Femur (tissue), 1 donor: Measurements from ENCODE around the gene NECAB2.

Experiments
- DNase-seq: peaks from one replicate; pipeline ENCODE4 v3.0.0-alpha.2; 2017

NECAB2 gene

DNA sequence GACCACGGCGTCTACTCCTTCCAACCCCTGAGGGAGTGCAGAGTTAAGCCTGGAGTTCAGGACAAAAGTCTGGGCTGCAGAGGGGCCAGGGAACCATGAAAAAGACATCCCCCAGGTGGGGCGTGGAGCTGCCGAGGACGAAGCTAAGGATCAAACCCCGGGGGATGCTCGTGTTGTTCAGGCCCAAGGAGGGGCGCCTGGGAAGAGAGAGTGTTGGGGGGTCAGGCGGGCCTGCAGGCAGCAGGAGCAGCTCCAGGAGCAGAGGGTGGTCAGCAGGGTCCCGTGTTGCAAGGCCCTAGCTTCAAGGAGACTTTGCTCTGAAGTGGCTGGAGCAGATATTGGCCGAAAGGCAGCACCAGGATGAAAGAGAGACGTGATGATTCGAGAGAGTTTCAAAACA lies 26.7 kb downstream of the NECAB2 start:
- DNase-seq = no peak

DNA sequence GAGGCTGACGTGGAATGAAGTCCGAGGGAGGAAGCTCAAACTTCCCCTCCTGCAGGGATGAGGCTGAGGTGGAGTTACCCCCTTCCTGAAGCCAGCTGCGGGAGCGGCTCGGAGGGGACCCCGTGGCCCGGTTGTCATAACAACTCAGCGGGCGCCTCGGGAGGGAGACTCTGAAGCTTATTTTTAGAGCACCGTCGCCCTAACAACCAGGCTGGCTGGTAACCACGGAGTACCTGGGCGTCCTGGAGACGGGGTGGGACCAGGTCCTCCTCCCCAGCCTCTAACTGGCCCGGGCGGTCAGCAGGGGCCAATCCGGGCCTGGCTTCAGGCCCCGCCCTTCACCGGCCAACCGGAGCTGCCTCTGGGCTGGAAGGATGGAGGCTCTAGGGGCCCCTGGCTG lies 27.7 kb downstream of the NECAB2 start:
- peak; percentile 51 for DNase-seq

DNA sequence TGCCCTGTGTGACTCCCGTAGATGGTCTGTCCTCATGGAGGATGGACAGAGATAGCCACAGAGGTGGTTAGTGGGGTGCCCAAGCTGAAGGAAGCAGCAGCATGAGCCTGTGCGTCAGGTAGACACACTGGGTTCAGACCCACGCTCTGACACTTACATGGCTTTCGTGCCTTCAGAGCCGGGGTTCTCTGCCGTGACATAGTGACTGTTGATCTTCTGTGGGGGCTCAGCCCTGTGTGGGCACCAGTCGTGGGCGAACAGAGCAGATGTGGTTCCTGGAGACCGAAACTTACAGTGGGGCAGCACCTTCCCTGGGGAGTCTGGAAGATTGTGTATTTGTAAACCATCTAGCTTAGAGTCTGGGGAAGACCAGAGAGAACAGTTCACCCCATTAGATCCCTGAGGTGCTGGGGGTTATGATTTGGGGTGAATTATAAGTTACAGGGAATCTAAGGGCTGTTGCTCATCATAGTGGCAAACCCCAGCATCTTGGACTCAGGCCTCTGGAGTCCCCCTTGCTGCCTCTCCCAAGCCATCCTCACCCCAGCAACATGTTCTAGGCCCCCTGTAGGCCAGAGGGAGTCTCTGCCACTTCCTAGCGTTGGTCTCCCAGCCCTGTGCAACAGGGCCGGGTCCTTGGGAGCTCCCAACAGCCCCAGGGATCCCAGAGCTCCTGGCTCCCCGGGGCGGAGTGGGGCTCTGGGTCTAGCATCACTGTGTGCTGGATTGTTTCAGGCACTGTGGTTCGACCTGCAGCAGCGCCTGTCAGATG lies 28.6 kb downstream of the NECAB2 start:
- no peak for DNase-seq

DNA sequence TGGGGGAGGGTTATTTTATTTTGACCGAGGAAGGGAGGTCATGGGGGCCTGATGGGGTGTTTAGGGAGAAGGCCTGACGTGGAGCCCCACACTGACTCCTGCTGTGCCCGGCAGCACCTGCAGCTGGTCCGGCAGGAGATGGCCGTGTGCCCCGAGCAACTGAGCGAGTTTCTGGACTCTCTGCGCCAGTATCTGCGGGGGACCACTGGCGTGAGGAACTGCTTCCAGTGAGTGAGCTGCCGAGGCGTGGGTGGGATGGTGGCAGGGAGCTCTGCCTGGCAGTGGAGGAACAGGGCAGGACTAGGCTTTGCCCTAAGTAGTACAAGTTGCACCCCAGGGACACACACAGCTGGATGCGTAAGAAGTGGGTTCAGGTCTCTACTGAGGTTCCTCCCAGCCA lies 30.0 kb downstream of the NECAB2 start:
- DNase-seq = no peak

DNA sequence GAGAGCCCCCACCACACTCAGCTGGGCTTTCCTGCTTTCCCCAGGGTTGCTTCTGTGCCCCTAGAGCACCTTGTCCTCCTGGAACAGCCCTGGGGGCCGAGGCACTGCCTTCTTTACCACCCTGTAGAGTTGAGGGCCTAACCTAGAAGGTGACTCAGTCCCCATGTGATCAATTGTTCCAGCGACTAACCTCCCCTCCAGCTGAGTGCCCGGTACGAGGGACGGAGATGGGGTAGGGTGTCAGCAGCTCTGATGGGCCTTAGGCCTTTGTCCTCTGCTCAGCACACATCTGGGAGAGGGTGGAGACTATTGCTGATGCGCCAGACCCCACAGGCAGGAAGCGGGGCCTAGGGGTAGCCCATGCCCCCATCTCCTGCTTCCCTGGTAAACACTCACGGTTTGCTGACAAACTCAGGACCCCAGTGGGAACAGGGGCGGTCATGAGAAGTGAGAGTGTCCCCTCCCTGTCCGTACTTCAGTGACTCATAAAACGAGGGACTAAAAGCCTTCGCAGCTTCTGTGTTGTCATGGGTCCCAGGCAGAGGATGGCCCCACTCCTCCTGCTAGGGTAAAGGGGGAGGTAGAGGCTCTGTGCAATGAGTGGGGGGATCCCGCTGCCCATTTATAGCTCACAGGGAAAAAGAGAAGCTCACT lies 33.1 kb downstream of the NECAB2 start:
- no peak for DNase-seq

DNA sequence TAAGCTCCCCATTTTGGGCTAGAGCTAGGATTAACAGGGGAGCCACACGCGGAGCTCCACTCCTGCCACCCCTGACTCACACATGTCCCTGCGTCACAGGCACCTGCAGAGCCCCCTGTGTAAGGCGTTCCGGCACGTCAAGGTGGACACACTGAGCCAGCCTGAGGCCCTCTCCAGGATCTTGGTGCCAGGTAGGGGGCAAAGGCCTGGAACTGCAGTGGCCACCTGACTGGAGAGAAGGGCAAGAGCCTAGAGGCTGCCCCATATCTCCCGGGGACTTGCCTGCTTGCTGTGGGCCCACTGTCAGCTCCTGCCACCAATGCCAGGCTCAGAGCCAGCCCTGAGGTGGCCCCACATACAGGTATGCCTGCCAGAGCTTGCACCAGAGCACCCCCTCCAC lies 33.7 kb downstream of the NECAB2 start:
- DNase-seq = no peak

DNA sequence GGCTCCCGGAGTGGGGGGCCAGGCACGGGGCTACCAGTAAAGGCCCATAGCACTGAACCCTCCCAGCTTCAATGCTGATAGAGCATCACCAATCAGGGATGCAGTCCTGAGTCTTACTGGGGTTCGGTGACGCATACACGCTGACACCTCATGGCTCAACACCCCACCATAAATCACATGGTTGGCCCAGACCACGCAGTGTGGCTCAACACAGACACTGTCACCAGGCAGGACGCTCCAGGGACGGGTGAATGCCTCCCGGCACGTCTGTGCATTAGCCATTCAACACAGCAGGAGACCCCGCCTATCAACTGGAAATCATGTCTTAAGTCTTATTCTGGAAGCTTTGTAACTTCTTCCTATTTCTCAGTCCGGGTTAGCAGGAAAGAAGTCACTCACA lies 35.0 kb downstream of the NECAB2 start:
- DNase-seq = no peak

DNA sequence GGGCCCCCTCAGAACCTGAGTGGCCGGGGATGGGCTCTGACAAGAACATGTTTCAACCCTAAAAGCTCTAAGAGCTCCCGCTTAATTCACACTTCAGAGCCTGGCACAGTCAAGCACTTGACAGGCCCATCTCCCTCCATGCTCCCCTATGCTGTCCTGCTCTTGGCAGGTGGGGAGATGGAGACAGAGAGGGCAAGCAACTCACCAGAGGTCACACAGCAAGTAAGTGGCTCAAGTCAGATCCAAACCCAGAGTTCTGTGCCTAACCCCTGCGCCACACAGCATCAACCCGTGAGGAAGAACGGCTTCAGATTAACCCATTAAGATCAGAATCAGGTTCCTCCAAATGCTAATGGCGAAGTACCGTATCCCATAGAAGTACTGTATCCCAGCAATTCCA lies 36.4 kb downstream of the NECAB2 start:
- no peak for DNase-seq

DNA sequence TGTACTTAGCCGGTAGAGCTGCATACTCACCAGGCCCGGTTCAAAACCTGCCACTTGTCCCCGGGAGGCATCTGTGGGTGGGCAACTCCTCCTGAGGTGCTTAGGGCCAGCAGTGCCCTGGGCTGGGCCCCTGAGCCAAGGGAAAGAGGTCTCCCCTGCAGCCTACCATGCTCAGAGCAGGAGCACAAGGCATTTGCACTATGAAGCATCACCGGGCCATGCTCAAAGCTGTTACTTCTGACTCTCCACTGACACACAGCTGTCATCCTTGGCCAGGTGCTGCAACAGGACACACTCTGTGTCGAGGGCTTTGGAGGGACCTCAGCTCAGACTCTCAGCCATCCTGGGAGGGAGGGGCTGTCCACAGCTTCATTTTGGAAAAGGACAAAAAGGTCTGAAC lies 37.3 kb downstream of the NECAB2 start:
- DNase-seq = no peak

DNA sequence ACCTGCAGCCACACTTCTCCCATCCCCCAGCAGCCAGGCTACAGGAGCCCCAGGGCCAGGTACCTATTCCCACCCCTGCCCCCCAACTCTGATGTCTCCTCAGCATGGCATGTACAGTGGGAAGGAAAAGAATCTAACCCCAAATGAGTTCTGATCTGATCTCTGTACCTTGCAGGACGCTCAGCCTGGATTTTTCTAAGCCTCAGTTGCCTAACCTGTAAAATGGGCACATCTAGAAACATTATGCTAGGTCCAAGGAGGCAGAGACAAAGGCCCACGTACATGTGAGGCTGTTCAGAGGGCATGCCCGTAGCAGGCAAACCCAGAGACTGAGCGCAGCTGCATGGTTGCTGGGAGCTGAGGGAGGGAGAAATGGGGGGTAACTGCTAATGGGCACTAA lies 39.5 kb downstream of the NECAB2 start:
- DNase-seq = no peak

DNA sequence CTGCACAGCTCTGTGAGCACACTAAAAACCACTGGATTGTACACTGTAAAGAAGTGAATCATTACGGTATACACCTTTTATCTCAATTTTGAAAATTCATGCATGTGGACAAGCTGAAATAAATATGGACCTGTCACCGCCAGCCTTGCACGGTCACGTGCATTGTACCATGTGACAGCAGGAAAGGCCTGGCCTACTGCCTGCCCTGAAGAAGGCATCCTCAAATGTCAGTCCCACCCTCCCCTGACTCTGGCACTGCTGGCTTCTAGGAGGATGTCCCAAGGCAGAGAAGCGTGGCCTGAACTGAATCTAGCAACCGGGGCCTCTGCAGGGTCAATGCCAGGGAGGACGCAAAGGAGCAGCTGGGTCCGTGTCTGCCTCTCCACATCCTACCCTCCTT lies 39.9 kb downstream of the NECAB2 start:
- DNase-seq = peak; percentile 32

DNA sequence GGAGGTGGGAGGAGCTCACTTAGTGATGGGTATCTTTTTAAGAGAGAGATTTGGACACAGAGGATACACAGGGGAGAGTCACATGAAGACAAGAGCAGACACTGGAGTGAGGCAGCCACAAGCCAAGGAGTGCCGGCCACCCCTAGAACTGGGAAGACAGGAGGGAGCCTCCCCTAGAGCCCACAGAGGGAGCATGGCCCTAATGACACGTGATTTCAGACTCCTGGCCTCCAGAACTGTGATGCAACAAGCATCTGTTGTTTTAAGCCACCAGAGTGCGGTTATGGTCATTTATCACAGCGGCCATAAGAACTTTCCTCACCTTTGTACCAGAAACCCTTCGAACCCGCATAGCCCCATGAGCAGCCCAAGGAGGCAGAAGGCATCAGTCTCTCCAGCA lies 41.2 kb downstream of the NECAB2 start:
- no peak for DNase-seq

DNA sequence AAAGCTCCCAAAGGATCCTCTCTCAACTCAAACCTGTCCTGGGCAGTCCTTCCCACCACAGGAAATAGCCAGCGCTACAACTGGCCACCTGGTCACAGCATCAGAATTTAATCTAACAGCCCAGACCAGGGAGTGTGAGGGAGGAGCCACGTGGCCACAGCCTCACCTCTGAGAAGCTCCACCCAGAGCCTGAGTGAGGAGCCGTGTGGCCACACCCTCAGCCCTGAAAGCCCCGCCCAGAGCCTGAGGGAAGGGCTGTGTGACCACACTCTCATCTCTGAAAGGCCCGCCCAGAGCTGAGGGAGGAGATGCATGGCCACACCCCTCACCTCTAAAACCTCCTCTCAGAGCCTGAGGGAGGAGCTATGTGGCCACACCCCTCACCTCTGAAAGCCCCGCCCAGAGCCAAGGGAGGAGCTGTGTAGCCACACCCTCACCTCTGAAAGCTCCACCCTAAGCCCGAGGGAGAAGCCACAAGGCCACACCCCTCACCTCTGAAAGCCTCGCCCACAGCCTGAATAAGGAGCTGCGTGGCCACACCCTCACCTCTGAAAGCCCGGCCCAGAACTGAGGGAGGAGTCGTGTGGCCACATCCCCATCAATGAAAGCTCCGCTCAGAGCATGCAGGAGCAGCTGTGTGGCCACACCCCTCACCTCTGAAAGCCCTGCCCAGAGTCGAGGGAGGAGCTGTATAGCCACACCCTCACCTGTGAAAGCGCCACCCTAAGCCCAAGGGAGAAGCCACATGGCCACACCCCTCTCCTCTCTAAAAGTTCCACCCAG lies 45.9 kb downstream of the NECAB2 start:
- peak; percentile 54 for DNase-seq

DNA sequence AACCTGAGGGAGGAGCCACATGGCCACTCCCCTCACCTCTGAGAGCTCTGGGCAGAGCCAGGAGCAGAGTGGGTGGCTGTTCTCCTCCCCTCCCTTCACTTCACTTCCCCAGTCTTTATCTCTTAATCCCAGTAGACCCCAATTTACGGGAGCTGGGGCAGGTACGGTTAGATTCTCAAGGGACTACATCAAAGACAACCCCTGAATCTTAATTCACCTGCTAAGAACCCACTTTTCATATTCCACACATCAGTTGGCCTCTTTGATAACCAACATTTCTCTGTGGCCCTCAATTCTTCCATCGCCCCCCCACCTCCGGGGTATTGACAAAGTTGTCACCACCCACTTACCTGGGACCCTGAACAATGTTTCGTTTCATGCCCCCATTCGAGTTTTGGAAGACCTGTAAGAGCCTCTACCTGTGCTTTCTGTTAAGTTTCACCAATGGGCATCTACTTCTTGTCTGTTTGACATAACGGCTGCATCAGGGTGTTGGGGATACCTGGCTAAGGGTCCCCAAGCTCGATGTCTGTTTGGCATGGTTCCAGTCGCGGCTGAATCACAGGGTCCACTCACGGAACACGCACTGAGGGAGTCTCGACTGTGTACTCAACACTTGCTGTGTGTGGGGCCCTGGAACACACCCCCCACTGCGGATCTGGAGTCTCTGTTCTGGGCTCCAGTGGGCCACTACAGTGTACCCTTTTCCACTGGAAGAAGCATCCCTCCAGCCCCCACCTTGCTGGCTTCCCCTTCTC lies 46.7 kb downstream of the NECAB2 start:
- no peak for DNase-seq

DNA sequence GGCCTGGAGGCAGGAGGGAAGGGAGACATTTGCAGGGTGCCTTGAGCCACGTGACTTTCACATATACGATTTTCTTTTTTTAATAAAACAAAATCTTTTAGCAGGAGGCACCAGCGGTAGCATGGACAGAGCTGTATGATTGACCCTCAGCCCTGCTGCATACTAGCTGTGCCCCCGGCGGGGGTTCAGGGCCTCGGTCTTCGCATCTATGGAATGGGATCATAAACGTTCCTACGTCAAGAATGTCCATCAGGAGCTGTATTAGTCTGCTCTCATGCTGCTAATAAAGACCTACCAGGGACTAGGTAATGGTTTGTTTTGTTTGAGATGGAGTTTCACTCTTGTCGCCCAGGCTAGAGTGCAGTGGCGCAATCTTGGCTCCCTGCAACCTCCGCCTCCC lies 47.4 kb downstream of the NECAB2 start:
- DNase-seq = no peak

DNA sequence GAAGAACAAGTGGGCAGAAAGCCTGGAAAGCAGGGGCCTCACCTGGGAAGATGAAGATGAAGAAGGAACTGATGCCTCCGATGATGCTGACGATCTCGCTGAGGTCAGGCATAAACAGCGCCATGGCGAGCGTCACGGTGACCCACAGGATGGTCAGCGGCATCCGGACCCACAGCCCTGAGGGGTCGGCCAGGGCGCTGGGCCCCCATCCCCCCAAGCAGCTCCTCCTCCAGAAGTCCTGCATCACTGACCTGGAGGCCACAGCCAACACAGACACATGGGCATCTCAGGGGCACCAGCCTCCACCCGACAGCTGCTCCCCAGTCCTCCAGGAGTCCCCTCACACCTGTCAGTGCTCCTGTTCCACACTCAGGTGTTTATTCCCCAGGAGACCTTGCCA lies 48.4 kb downstream of the NECAB2 start:
- DNase-seq = no peak

DNA sequence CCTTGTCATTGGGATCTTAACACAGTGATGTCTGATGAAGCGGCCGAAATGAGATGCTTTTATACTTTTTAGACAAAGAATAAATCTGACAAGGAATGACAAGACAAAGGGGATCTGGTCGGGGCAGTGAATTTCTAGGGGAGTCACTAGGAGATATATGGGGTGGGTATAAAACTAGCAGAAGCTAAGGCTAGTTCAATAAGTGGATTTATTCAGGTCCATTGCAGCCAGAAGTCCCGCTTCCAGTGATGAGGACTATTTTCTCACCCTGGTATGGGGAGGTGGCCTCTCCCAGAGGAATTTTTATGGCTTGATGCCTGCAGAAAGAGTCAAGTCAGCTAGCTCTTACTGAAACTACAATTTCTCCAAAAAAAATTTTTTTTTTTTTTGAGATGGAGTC lies 50.7 kb downstream of the NECAB2 start:
- DNase-seq = no peak

DNA sequence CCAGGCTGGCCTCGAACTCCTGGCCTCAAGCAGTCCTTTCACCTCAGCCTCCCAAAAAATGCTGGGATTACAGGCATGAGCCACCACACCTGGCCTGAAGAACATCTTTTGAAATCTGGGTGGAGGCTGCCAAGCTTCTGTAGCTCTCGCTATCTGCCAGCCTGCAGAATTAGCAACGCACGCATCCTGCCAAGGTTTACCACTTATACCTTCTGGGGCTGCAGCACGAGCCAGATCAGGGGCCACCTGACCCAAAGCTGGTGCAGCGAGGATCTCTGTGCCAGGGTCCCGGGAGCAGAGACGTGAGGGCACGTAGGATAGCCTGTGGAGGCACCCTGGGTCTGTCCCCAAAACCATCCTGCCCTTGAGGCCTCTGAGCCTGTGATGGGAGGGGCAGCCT lies 52.3 kb downstream of the NECAB2 start:
- DNase-seq = no peak

DNA sequence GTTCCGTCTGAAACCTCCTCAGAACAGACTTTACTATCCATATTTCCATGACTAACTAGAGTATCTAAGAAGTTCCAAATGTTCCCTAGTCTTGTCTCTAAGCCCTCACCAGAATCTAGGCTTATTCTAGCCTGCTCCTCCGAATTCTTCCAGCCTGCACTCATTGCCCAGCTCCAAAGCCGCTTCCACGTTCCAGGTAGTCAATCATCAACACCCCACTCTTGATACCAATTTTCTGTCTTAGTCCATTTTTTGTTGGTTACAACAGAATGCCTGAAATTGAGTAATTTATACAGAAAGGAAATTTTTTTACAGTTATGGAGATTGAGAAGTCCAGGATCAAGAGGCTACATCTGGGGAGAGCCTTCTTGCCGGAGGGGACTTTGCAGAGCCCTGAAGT lies 53.4 kb downstream of the NECAB2 start:
- DNase-seq = no peak

DNA sequence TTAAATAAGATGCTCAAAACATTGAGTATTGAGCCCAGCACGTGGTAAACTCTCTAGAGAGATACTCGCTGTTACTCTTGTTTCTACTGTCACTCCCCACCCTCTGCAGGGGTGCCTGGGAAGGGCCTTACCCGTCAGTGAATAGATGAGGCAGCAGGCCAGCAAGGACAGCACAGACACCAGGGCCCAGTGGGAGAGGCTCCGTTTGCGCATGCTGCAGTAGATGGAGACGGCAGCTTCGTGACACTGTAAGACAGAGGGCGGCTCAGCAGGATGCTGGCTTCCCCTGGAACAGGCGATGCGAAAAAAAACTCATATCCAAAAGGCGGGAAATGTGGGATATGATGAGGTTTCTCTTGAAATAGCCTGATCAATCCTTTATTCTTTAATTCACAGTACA lies 54.6 kb downstream of the NECAB2 start:
- DNase-seq = no peak

DNA sequence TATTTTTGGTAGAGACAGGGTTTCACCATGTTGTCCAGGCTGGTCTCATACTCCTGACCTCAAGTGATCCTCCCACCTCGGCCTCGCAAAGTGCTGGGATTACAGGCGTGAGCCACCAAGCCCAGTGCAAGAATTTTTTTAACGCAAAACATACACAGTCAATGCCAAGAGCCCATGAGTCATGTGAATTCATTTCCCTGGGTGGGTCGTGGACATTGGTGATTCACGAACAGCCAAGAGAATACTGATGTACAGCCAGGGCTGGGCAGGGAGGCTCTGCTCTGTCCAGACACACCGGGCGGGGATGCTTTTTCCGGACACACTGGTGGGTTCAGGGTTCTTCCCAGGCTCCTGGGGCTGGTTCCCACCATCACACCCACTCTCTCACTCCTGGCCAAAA lies 56.8 kb downstream of the NECAB2 start:
- DNase-seq = no peak

DNA sequence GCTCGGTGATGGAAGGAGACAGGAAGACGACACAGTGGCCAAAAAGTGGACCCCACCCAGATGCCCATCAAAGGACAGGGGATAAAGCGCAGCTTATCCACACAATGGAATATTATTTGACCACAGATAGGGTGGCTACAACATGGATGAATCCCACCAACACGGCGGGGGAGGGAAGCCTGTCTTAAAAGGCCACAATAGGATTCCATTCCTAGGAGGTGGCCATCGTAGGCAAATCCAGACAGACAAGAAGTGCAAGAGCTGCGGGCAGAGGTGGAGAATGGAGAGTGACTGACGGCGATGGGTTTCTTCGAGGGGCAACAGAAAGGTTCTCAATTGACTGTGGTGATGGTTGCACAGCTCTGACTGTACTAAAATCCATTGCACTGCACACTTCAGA lies 58.6 kb downstream of the NECAB2 start:
- DNase-seq = no peak

DNA sequence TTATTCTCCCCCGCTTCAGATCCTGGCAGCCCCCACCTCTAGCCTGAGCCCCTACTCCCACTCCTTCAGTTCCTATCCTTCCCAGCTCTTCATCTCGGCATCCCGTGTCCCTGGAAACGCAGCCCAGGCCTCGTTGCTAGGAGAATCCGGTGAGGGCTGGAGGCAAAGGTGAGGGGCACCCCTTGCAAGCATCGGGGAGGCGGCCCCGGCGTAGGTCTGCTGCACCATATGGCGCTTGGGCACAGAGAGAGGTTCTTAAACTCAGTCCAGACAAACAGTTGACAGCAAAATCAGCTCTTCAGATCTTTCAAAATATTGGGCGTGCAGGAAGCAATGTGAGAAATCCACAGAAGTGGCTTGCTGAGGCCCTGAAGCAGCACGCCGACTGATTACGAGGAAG lies 59.6 kb downstream of the NECAB2 start:
- no peak for DNase-seq
